Mesendoderm (in vitro differentiated cells): Measurements from ENCODE around the gene ZNRF3.

ENCODE experiments used
- DNase-seq: peaks from one replicate; pipeline ENCODE4 v3.0.0; 2013
- H2AK5ac ChIP-seq: 2 replicates; pipeline ENCODE4 v1.6.1; 2013; ENCODE audit warnings: low read length, inconsistent platforms
- H2BK120ac ChIP-seq: 2 replicates; pipeline ENCODE4 v1.6.1; 2013; ENCODE audit warnings: low read depth, mild to moderate bottlenecking, low read length, moderate library complexity, mixed read lengths
- H2BK15ac ChIP-seq: replicated peaks from 2 replicates; pipeline ENCODE4 v1.6.1; 2013; ENCODE audit warnings: low read depth, mild to moderate bottlenecking, moderate library complexity
- H2BK5ac ChIP-seq: 2 replicates; pipeline ENCODE4 v1.6.1; 2013; ENCODE audit warnings: low read length, inconsistent platforms
- H3K18ac ChIP-seq: 2 replicates; pipeline ENCODE4 v1.6.1; 2013; ENCODE audit warnings: mild to moderate bottlenecking, low read length, mixed read lengths
- H3K23ac ChIP-seq: one replicate; pipeline ENCODE4 v1.6.1; 2013; ENCODE audit warnings: low read length
- H3K27ac ChIP-seq: 2 replicates; pipeline ENCODE4 v1.5.1; 2013; ENCODE audit warnings: low read depth, mild to moderate bottlenecking, inconsistent platforms, low read length, moderate library complexity
- H3K27me3 ChIP-seq: 2 replicates; pipeline ENCODE4 v1.6.1; 2013; ENCODE audit warnings: low read length, control low read depth, mild to moderate bottlenecking, inconsistent platforms; ENCODE audit not compliant: insufficient read depth, poor library complexity
- H3K36me3 ChIP-seq: 2 replicates; pipeline ENCODE4 v1.6.1; 2013; ENCODE audit warnings: low read length, inconsistent platforms; ENCODE audit not compliant: control insufficient read depth, insufficient read depth
- H3K4ac ChIP-seq: one replicate; pipeline ENCODE4 v1.6.1; 2013; ENCODE audit warnings: low read depth, mild to moderate bottlenecking, low read length, moderate library complexity
- H3K4me1 ChIP-seq: 2 replicates; pipeline ENCODE4 v1.6.1; 2013; ENCODE audit warnings: low read depth, low read length, inconsistent platforms; ENCODE audit not compliant: control insufficient read depth
- H3K4me2 ChIP-seq: 2 replicates; pipeline ENCODE4 v1.6.1; 2013; ENCODE audit warnings: low read length
- H3K4me3 ChIP-seq: 2 replicates; pipeline ENCODE4 v1.5.1; 2013; ENCODE audit warnings: mild to moderate bottlenecking, low read length
- H3K56ac ChIP-seq: one replicate; pipeline ENCODE4 v1.6.1; 2013; ENCODE audit warnings: low read length
- H3K79me1 ChIP-seq: 2 replicates; pipeline ENCODE4 v1.6.1; 2013; ENCODE audit warnings: low read length, inconsistent platforms
- H3K79me2 ChIP-seq: 2 replicates; pipeline ENCODE4 v1.6.1; 2013; ENCODE audit warnings: mild to moderate bottlenecking, low read length; ENCODE audit not compliant: control insufficient read depth, insufficient read depth
- H3K9ac ChIP-seq: 2 replicates; pipeline ENCODE4 v1.6.1; 2013; ENCODE audit warnings: low read length, inconsistent platforms
- H4K5ac ChIP-seq: one replicate; pipeline ENCODE4 v1.6.1; 2013; ENCODE audit warnings: low read length
- H4K8ac ChIP-seq: one replicate; pipeline ENCODE4 v1.6.1; 2013; ENCODE audit warnings: low read depth, mild to moderate bottlenecking, control low read depth, low read length, moderate library complexity
- WGBS: extraction: QIAGEN DNeasy Blood & Tissue Kit; methylation state at CpG from one replicate; pipeline ENCODE4 v1.1.7; 2013; ENCODE audit warnings: low lambda C conversion rate, missing lambda C conversion rate; ENCODE audit not compliant: insufficient coverage; ENCODE audit errors: extremely low coverage; 5-methylcytosine and 5-hydroxymethylcytosine counted together

The ZNRF3 gene

DNA sequence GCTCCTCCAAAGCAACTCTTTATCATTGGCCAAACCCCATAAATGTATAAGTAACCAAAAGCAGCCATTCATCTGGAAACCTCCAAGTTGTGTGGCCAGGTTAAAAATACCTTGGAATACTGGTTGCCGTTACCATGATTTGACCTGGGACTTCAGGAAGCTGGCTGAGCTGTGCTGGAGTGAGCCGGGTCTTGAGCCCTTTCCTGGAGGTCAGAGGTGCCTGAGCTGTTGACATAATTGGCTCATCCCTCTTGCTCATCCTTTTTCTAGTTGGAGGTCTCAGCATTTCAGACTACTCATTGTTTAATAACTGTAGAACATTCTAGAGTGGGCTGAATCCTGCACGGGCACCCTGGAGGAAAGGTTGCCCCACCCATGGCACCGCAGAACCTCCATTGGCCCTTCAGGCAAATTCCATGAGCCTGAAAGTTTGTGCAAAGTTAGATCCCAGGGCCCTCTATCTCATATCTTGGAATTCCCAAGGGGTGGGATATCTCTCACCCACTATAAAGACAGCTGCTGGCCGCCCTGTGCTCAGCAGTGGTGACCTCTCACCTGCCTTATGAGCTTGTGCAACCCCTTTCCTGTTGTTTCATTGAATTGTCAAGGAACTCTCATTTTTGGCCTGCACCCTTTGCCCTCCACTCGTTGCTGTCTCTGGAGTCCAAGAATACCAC lies 101.2 kb downstream of the ZNRF3 start:
- Histone ChIP-seq H2BK15ac (no peak overlapping the region), H2BK5ac (no peak overlapping the region), H2BK120ac (no peak overlapping the region), H3K36me3 (no peaks in the 10 kb centered on the region), H2AK5ac (peak overlapping the region; percentile 88), H3K4me2 (no peak overlapping the region), H3K23ac (no peak overlapping the region), H3K9ac (no peak overlapping the region), H3K79me1 (peaks cover 11% of the 10 kb centered on the region), H3K4ac (peak overlapping the region; percentile 1), H4K5ac (no peak overlapping the region), H3K4me1 (peaks cover 33% of the 10 kb centered on the region), H4K8ac (no peak overlapping the region), H3K4me3 (no peak overlapping the region), H3K79me2 (peaks cover 12% of the 10 kb centered on the region), H3K18ac (peak overlapping the region; percentile 61), H3K27ac (no peak overlapping the region), H3K27me3 (no peaks in the 10 kb centered on the region), H3K56ac (peak overlapping the region; percentile 22)
- no peak for DNase-seq
- no CpG with 5 or more reads among the region's 6 CpGs for WGBS

GRCh38 chr22:28985581-28986290 lies 102.4 kb downstream of the ZNRF3 start:
- H3K56ac ChIP-seq: no peak overlapping the region
- no peak overlapping the region for H3K27ac ChIP-seq
- H3K36me3 ChIP-seq: no peaks in the 10 kb centered on the region

GRCh38 chr22:28986366-28986765 lies 103.0 kb downstream of the ZNRF3 start:
- peak; percentile 82 for DNase-seq
- WGBS: no CpG with 5 or more reads among the region's 3 CpGs

More at GRCh38 chr22:28985581-28986290, 102.4 kb downstream of the ZNRF3 start:
- Histone ChIP-seq H2BK120ac (no peak overlapping the region), H3K4ac (no peak overlapping the region), H3K18ac (no peak overlapping the region), H3K4me3 (no peak overlapping the region), H3K9ac (no peak overlapping the region), H3K4me2 (no peak overlapping the region), H2AK5ac (no peak overlapping the region), H3K4me1 (peaks cover 33% of the 10 kb centered on the region), H2BK5ac (no peak overlapping the region), H3K27me3 (no peaks in the 10 kb centered on the region), H4K5ac (no peak overlapping the region), H4K8ac (no peak overlapping the region), H3K23ac (no peak overlapping the region), H2BK15ac (no peak overlapping the region), H3K79me2 (peaks cover 12% of the 10 kb centered on the region), H3K79me1 (peaks cover 9% of the 10 kb centered on the region)
- no CpG with 5 or more reads among the region's 3 CpGs for WGBS
- DNase-seq: no peak

DNA sequence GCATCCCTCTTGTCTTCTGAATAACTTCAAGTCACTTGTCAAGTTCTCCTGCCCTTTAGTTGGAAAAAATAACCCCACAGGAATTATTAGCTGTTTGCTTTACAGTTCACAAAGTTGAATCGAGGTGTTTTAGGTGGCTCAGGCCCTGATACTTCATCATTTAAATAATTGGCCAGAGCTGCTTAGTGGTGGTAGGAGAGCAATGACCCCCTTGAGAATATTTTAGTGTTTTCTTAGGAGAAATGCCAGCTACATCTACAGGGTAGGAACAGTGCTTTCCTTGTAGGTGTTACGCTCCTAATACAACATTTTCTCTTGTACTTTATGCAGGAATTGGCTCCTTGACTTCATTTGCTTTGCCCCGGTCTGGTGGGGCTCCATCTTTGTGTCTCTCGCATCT lies 105.1 kb downstream of the ZNRF3 start:
- peak overlapping the region; percentile 43 for H3K18ac ChIP-seq
- H3K23ac ChIP-seq: no peak overlapping the region
- H3K4ac ChIP-seq: no peak overlapping the region
- peaks cover 10% of the 10 kb centered on the region for H3K79me2 ChIP-seq
- no peak overlapping the region for H2BK5ac ChIP-seq
- peak overlapping the region; percentile 73 for H3K27ac ChIP-seq
- H2AK5ac ChIP-seq: no peak overlapping the region
- H3K4me1 ChIP-seq: peaks cover 30% of the 10 kb centered on the region
- DNase-seq: no peak
- H3K4me3 ChIP-seq: no peak overlapping the region
- peak overlapping the region; percentile 52 for H3K56ac ChIP-seq
- WGBS: no CpG with 5 or more reads among the region's 4 CpGs
- H4K5ac ChIP-seq: no peak overlapping the region
- no peak overlapping the region for H3K9ac ChIP-seq
- H2BK120ac ChIP-seq: no peak overlapping the region
- H3K27me3 ChIP-seq: no peaks in the 10 kb centered on the region
- no peak overlapping the region for H4K8ac ChIP-seq
- H3K36me3 ChIP-seq: no peaks in the 10 kb centered on the region
- H2BK15ac ChIP-seq: no peak overlapping the region
- peaks cover 11% of the 10 kb centered on the region for H3K79me1 ChIP-seq
- no peak overlapping the region for H3K4me2 ChIP-seq

More at GRCh38 chr22:28986366-28986765, 103.0 kb downstream of the ZNRF3 start:
- Histone ChIP-seq H3K27me3 (no peaks in the 10 kb centered on the region), H3K18ac (no peak overlapping the region), H3K56ac (no peak overlapping the region), H4K8ac (no peak overlapping the region), H3K4me1 (peaks cover 33% of the 10 kb centered on the region), H3K9ac (no peak overlapping the region), H2BK15ac (no peak overlapping the region), H4K5ac (no peak overlapping the region), H2BK5ac (no peak overlapping the region), H2BK120ac (no peak overlapping the region), H3K23ac (no peak overlapping the region), H2AK5ac (no peak overlapping the region), H3K27ac (no peak overlapping the region), H3K79me2 (peaks cover 10% of the 10 kb centered on the region), H3K4ac (no peak overlapping the region), H3K36me3 (no peaks in the 10 kb centered on the region), H3K4me2 (no peak overlapping the region), H3K4me3 (no peak overlapping the region), H3K79me1 (peaks cover 11% of the 10 kb centered on the region)

- Histone ChIP-seq H2AK5ac (no peak overlapping the region), H3K4me1 (peaks cover 28% of the 10 kb centered on the region), H3K56ac (no peak overlapping the region), H4K5ac (no peak overlapping the region), H3K9ac (peak overlapping the region; percentile 4), H3K27me3 (no peaks in the 10 kb centered on the region), H3K4me2 (no peak overlapping the region), H2BK120ac (peak overlapping the region; percentile 29), H3K18ac (peak overlapping the region; percentile 82), H3K4ac (no peak overlapping the region), H4K8ac (no peak overlapping the region), H3K79me2 (peaks cover 10% of the 10 kb centered on the region), H3K36me3 (no peaks in the 10 kb centered on the region), H3K4me3 (no peak overlapping the region), H2BK5ac (no peak overlapping the region), H3K27ac (peak overlapping the region; percentile 73), H3K23ac (no peak overlapping the region), H2BK15ac (no peak overlapping the region), H3K79me1 (peaks cover 11% of the 10 kb centered on the region)
- WGBS: no CpG with 5 or more reads among the region's 5 CpGs
- peak; percentile 51 for DNase-seq
Measured at GRCh38 chr22:28989035-28989464, 105.7 kb downstream of the ZNRF3 start.
